Activated naive CD8-positive, alpha-beta T cell treated with anti-CD3 and anti-CD28 coated beads, Interleukin-2, amount 50 U/mL, for 24 hours (primary cell): ENCODE data around the gene WBP2.
A peak's percentile ranks its signal among the peaks of the same experiment; 100 is the strongest.
"Not testable (repeated sequence)": the region's sequence is repeated elsewhere in the genome, so short reads cannot be mapped to it uniquely, and the experiment has no call there.

Experiments used
- ATAC-seq: fragments of 150-1000 bp; cut with Tn5 transposase; one replicate; pipeline ENCODE4 v1.10.0; 2021
- DNase-seq: peaks from one replicate; pipeline ENCODE4 v3.0.0; 2021
- H3K27ac Mint-ChIP-seq: one replicate; pipeline ENCODE4 v1.8.0; 2021; ENCODE audit warnings: mild to moderate bottlenecking, mixed read lengths
- H3K27me3 Mint-ChIP-seq: one replicate; pipeline ENCODE4 v1.8.0; 2021; ENCODE audit warnings: mixed read lengths
- H3K36me3 Mint-ChIP-seq: one replicate; pipeline ENCODE4 v1.8.0; 2021; ENCODE audit warnings: low read depth, mixed read lengths
- H3K4me1 Mint-ChIP-seq: one replicate; pipeline ENCODE4 v1.8.0; 2021; ENCODE audit warnings: mixed read lengths
- H3K4me3 Mint-ChIP-seq: one replicate; pipeline ENCODE4 v1.8.0; 2021; ENCODE audit warnings: mild to moderate bottlenecking, moderate library complexity, mixed read lengths
- H3K9me3 Mint-ChIP-seq: one replicate; pipeline ENCODE4 v1.8.0; 2021; ENCODE audit warnings: mixed read lengths

WBP2 gene

GRCh38 chr17:75893305-75894048, 38.3 kb upstream of the WBP2 start:
- Mint-ChIP-seq H3K4me1 (peaks cover 32% of the 10 kb centered on the region), H3K27me3 (no peaks in the 10 kb centered on the region), H3K4me3 (no peak overlapping the region), H3K9me3 (no peaks in the 10 kb centered on the region), H3K36me3 (peaks cover 10% of the 10 kb centered on the region), H3K27ac (peak overlapping the region; percentile 34)
- no peak for ATAC-seq
- no peak for DNase-seq

GRCh38 chr17:75892556-75893224, 37.6 kb upstream of the WBP2 start:
- H3K27me3 Mint-ChIP-seq: no peaks in the 10 kb centered on the region
- H3K36me3 Mint-ChIP-seq: peaks cover 10% of the 10 kb centered on the region

GRCh38 chr17:75891605-75892555, 36.7 kb upstream of the WBP2 start:
- no peaks in the 10 kb centered on the region for H3K9me3 Mint-ChIP-seq
- H3K27ac Mint-ChIP-seq: no peak overlapping the region
- H3K27me3 Mint-ChIP-seq: no peaks in the 10 kb centered on the region
- DNase-seq: no peak
- H3K36me3 Mint-ChIP-seq: peaks cover 10% of the 10 kb centered on the region
- peaks cover 26% of the 10 kb centered on the region for H3K4me1 Mint-ChIP-seq
- no peak overlapping the region for H3K4me3 Mint-ChIP-seq
- no peak for ATAC-seq

More at GRCh38 chr17:75892556-75893224, 37.6 kb upstream of the WBP2 start:
- Mint-ChIP-seq H3K4me3 (no peak overlapping the region), H3K9me3 (no peaks in the 10 kb centered on the region), H3K4me1 (peaks cover 30% of the 10 kb centered on the region), H3K27ac (no peak overlapping the region)
- DNase-seq (no peak), ATAC-seq (no peak)

GRCh38 chr17:75891022-75891604, 36.0 kb upstream of the WBP2 start:
- ATAC-seq: no peak
- peaks cover 26% of the 10 kb centered on the region for H3K4me1 Mint-ChIP-seq

GRCh38 chr17:75889454-75889853, 34.3 kb upstream of the WBP2 start:
- Mint-ChIP-seq H3K9me3 (no peaks in the 10 kb centered on the region), H3K27me3 (no peaks in the 10 kb centered on the region), H3K4me3 (no peak overlapping the region), H3K4me1 (peaks cover 17% of the 10 kb centered on the region), H3K36me3 (peaks cover 2% of the 10 kb centered on the region), H3K27ac (peak overlapping the region; percentile 56)
- DNase-seq: no peak
- ATAC-seq: peak; percentile 74

More at GRCh38 chr17:75891022-75891604, 36.0 kb upstream of the WBP2 start:
- DNase-seq: no peak
- H3K9me3 Mint-ChIP-seq: no peaks in the 10 kb centered on the region
- H3K36me3 Mint-ChIP-seq: peaks cover 10% of the 10 kb centered on the region
- no peaks in the 10 kb centered on the region for H3K27me3 Mint-ChIP-seq
- H3K27ac Mint-ChIP-seq: no peak overlapping the region
- H3K4me3 Mint-ChIP-seq: no peak overlapping the region

- Mint-ChIP-seq H3K36me3 (peaks cover 2% of the 10 kb centered on the region), H3K9me3 (no peaks in the 10 kb centered on the region), H3K4me1 (peaks cover 9% of the 10 kb centered on the region), H3K27me3 (no peaks in the 10 kb centered on the region), H3K27ac (no peak overlapping the region), H3K4me3 (no peak overlapping the region)
- no peak for DNase-seq
- no peak for ATAC-seq
These were observed 33.3 kb upstream of the WBP2 start for GRCh38 chr17:75888484-75888883.

GRCh38 chr17:75885860-75886259, 30.7 kb upstream of the WBP2 start:
- H3K9me3 Mint-ChIP-seq, ATAC-seq, H3K36me3 Mint-ChIP-seq, H3K4me3 Mint-ChIP-seq, H3K27ac Mint-ChIP-seq, DNase-seq, H3K27me3 Mint-ChIP-seq: not testable (repeated sequence)
- H3K4me1 Mint-ChIP-seq: peaks cover 16% of the 10 kb centered on the region

- H3K4me3 Mint-ChIP-seq: no peak overlapping the region
- no peak for ATAC-seq
- H3K36me3 Mint-ChIP-seq: no peaks in the 10 kb centered on the region
- no peak for DNase-seq
- H3K9me3 Mint-ChIP-seq: no peaks in the 10 kb centered on the region
- peaks cover 16% of the 10 kb centered on the region for H3K4me1 Mint-ChIP-seq
- H3K27ac Mint-ChIP-seq: no peak overlapping the region
- no peaks in the 10 kb centered on the region for H3K27me3 Mint-ChIP-seq
These were observed 30.3 kb upstream of the WBP2 start for GRCh38 chr17:75885431-75885830.

- H3K27me3 Mint-ChIP-seq: peaks cover 5% of the 10 kb centered on the region
- H3K36me3 Mint-ChIP-seq: no peaks in the 10 kb centered on the region
- no peak overlapping the region for H3K27ac Mint-ChIP-seq
- peaks cover 21% of the 10 kb centered on the region for H3K4me1 Mint-ChIP-seq
- no peaks in the 10 kb centered on the region for H3K9me3 Mint-ChIP-seq
- ATAC-seq (no peak), DNase-seq (no peak)
- H3K4me3 Mint-ChIP-seq: no peak overlapping the region
These were observed 26.7 kb upstream of the WBP2 start for GRCh38 chr17:75881678-75882454.

- Mint-ChIP-seq H3K9me3 (no peaks in the 10 kb centered on the region), H3K4me1 (peaks cover 35% of the 10 kb centered on the region), H3K4me3 (no peak overlapping the region), H3K27me3 (peaks cover 5% of the 10 kb centered on the region), H3K27ac (no peak overlapping the region), H3K36me3 (no peaks in the 10 kb centered on the region)
- DNase-seq: no peak
- ATAC-seq: no peak
These were observed 25.1 kb upstream of the WBP2 start for GRCh38 chr17:75880266-75880665.

- Mint-ChIP-seq H3K4me1 (peaks cover 35% of the 10 kb centered on the region), H3K27ac (peak within 1 kb of the TSS; percentile 87), H3K36me3 (no peaks in the 10 kb centered on the region), H3K27me3 (peaks cover 5% of the 10 kb centered on the region), H3K4me3 (peak within 1 kb of the TSS; percentile 84), H3K9me3 (no peaks in the 10 kb centered on the region)
- DNase-seq (no peak), ATAC-seq (peak; percentile 17)
These were observed 23.3 kb upstream of the WBP2 start, which contains the start of gene TRIM47 for GRCh38 chr17:75878174-75878998. Gene TRIM47, minus strand, starts transcription at chr17:75878581. Its CDS starts 33 bp downstream, at chr17:75878548.

- Mint-ChIP-seq H3K27ac (peak overlapping the region; percentile 87), H3K36me3 (no peaks in the 10 kb centered on the region), H3K27me3 (peaks cover 5% of the 10 kb centered on the region), H3K4me1 (peaks cover 35% of the 10 kb centered on the region), H3K9me3 (no peaks in the 10 kb centered on the region), H3K4me3 (peak overlapping the region; percentile 84)
- ATAC-seq: peak; percentile 76
- DNase-seq: peak; percentile 71
These were observed 22.6 kb upstream of the WBP2 start for GRCh38 chr17:75877752-75878173.
